K562 (cell line): Measurements from ENCODE around the gene KCNAB1. TPM values are rescaled to one million over a fixed set of nuclear protein-coding genes. Genes with fewer than 3 reads are reported as not detected.

Experiments
- ATAC-seq: fragments of 200-7000 bp; cut with Tn5 transposase; 3 replicates; pipeline ENCODE4 v1.9.1; 2020; ENCODE audit warnings: moderate library complexity
- BruUV-seq: library from RNA; stranded (reverse); fragments of 400-500 nt; replicated peaks from 2 replicates; lab custom pipeline; 2021; lab: Mats Ljungman, UMichigan
- CTCF ChIA-PET: fragments of 300-600 bp; formaldehyde crosslinking; extraction: SDS; loops from one replicate; lab custom pipeline; 2021; ENCODE audit warnings: low intra/inter-chr PET ratio; lab: Yijun Ruan, JAX
- POLR2A ChIA-PET: fragments of 300-600, 350-650 bp; sonication (Branson Sonifier 250); formaldehyde crosslinking; extraction: SDS; loops from one replicate; lab custom pipeline; 2021; ENCODE audit warnings: antibody characterized with exemption, inconsistent platforms; lab: Yijun Ruan, JAX
- DNase-seq, 4 experiments: peaks; one replicate each; pipeline versions ENCODE4 v3.0.0 to v3.0.0-alpha.2; 2011 to 2018; ENCODE audit warnings: low spot score in 3 of 4, mixed read lengths in 3 of 4; ENCODE audit errors: extremely low read depth in 1 of 4
- FAIRE-seq: peaks from 2 replicates; lab custom pipeline; 2011; peaks lifted over from hg19 to GRCh38; lab: Jason Lieb, UNC
- H2AFZ ChIP-seq: 2 replicates; pipeline ENCODE4 v1.6.0; 2011; ENCODE audit warnings: low read depth, low read length, control low read depth, inconsistent platforms
- H3K27ac ChIP-seq: fragments of 200-600 bp; 3 replicates; pipeline ENCODE4 v1.8.0; 2011; ENCODE audit warnings: low read depth, mild to moderate bottlenecking, control low read depth, inconsistent platforms, low read length, moderate library complexity, mixed read lengths; ENCODE audit errors: extremely low read depth
- H3K27me3 ChIP-seq, 2 experiments: fragments of 300-600 bp in 1 of 2; 2 replicates in 1 of 2; 3 replicates in 1 of 2; pipeline versions ENCODE4 v1.6.0 to v1.8.0; 2011; ENCODE audit warnings: inconsistent platforms in 2 of 2, low read length in 2 of 2, mild to moderate bottlenecking in 1 of 2, mixed read lengths in 1 of 2, moderate library complexity in 1 of 2; ENCODE audit not compliant: control insufficient read depth in 2 of 2, insufficient read depth in 2 of 2
- H3K36me3 ChIP-seq: fragments of 300-600 bp; 3 replicates; pipeline ENCODE4 v1.8.0; 2011; ENCODE audit warnings: mild to moderate bottlenecking, low read length, inconsistent platforms; ENCODE audit not compliant: control insufficient read depth, insufficient read depth
- H3K4me1 ChIP-seq, 2 experiments: fragments of 200-600 bp in 1 of 2; replicated peaks in 1 of 2; 2 replicates in 1 of 2; 3 replicates in 1 of 2; pipeline versions ENCODE4 v1.5.1 to v1.8.0; 2011; ENCODE audit warnings: inconsistent platforms in 2 of 2, low read length in 2 of 2, mild to moderate bottlenecking in 1 of 2, mixed read lengths in 1 of 2, moderate library complexity in 1 of 2; ENCODE audit not compliant: control insufficient read depth in 2 of 2, insufficient read depth in 2 of 2
- H3K4me2 ChIP-seq: 2 replicates; pipeline ENCODE4 v1.6.1; 2011; ENCODE audit warnings: low read length, control low read depth, inconsistent platforms, mixed read lengths; ENCODE audit not compliant: insufficient read depth
- H3K4me3 ChIP-seq: fragments of 200-600 bp; sonication (generic), shearing (Covaris generic); 2 replicates; pipeline ENCODE4 v1.5.1; 2016; ENCODE audit warnings: control low read depth, inconsistent platforms
- H3K79me2 ChIP-seq: fragments of 200-600 bp; 3 replicates; pipeline ENCODE4 v1.8.0; 2011; ENCODE audit warnings: low read length, inconsistent platforms; ENCODE audit not compliant: control insufficient read depth, insufficient read depth
- H3K9ac ChIP-seq, 2 experiments: 2 replicates each; pipeline versions ENCODE4 v1.6.0 to v1.6.1; 2011; ENCODE audit warnings: low read depth in 2 of 2, low read length in 2 of 2, control low read depth in 1 of 2, inconsistent platforms in 1 of 2, mild to moderate bottlenecking in 1 of 2, mixed read lengths in 1 of 2; ENCODE audit not compliant: insufficient read depth in 1 of 2
- H3K9me1 ChIP-seq: one replicate; pipeline ENCODE4 v1.6.0; 2011; ENCODE audit warnings: inconsistent platforms, mild to moderate bottlenecking, low read length, moderate library complexity; ENCODE audit not compliant: control insufficient read depth, insufficient read depth
- H3K9me3 ChIP-seq: replicated peaks from 2 replicates; pipeline ENCODE4 v1.5.1; 2011; ENCODE audit warnings: low read depth, low read length, inconsistent platforms; ENCODE audit not compliant: control insufficient read depth, insufficient read depth
- H4K20me1 ChIP-seq: replicated peaks from 2 replicates; pipeline ENCODE4 v1.6.1; 2011; ENCODE audit warnings: low read length, inconsistent platforms, mixed read lengths; ENCODE audit not compliant: control insufficient read depth, insufficient read depth
- IFI16 ChIP-seq: fragments of 250-450 bp; sonication (Bioruptor Pico); IDR thresholded peaks from 2 replicates; pipeline ENCODE4 v2.1.2; 2022; ENCODE audit warnings: mild to moderate bottlenecking, inconsistent platforms
- NFIX ChIP-seq: fragments of 250-450 bp; sonication (Bioruptor Pico); IDR thresholded peaks from 2 replicates; pipeline ENCODE4 v1.4.0; 2020; ENCODE audit warnings: low read depth, mild to moderate bottlenecking, moderate library complexity
- WGBS: fragments of 100-300 bp; shearing (Covaris generic); methylation state at CpG from one replicate; pipeline ENCODE4 v1.1.6; 2016; ENCODE audit warnings: low coverage, mixed read lengths; ENCODE audit not compliant: insufficient coverage; ENCODE audit errors: missing lambda C conversion rate; 5-methylcytosine and 5-hydroxymethylcytosine counted together
- in situ Hi-C: fragments of 300-500 bp; cut with MboI; formaldehyde crosslinking; loops from 4 replicates; pipeline ENCODE4 v1.15.0; 2018; ENCODE audit warnings: inconsistent platforms, mixed read lengths
- intact Hi-C: fragments of 100-400 bp; cut with micrococcal nuclease; formaldehyde crosslinking; loops from 2 replicates; pipeline ENCODE4 v1.14.2; 2022
- polyA plus RNA-seq, 8 experiments: library from polyadenylated mRNA; depleted of rRNA in 4 of 8; stranded (reverse) in 5 of 8; unstranded in 3 of 8; fragments of >200 nt; fragmentation: Nextera tagmentation in 2 of 8; fragmentation: Illumina TruSeq in 1 of 8; extraction: Ambion mirVana in 2 of 8; extraction: Trizol in 1 of 8; gene quantifications; 2 replicates each; pipeline versions ENCODE4 v1.2.1 to v1.2.3, GENCODE V29; 2011 to 2014; ENCODE audit warnings: inconsistent platforms in 1 of 8, missing spikeins in 1 of 8
- total RNA-seq, 7 experiments: library from RNA; depleted of rRNA in 6 of 7; stranded (reverse); fragments of >200 nt in 6 of 7; fragmentation: Illumina TruSeq in 2 of 7; extraction: Trizol in 2 of 7; gene quantifications; 2 replicates each; pipeline versions ENCODE4 v1.2.1 to v1.2.3, GENCODE V29; 2011 to 2021; ENCODE audit warnings: low replicate concordance in 1 of 7
- TF ChIP-seq, protein P1 (sequence below): fragments of 250-450 bp; sonication (Bioruptor Pico); IDR thresholded peaks from 2 replicates; pipeline ENCODE4 v1.5.0; 2021; ENCODE audit warnings: mild to moderate bottlenecking, moderate library complexity

KCNAB1 gene
- total and polyA plus RNA-seq, 9 of the 15 experiments (the other 6 are each of a cell fraction or from before 2014, with no cell fraction given), result 0.14 to 1.2 (median 0.51) TPM

- 0% methylated on average over 1 of the region's 1 CpG for WGBS
- FAIRE-seq (no peak), ATAC-seq (no peak), DNase-seq (no peak)
- no peaks in the 10 kb centered on the region for H3K79me2 ChIP-seq
- no peak overlapping the region for H3K4me2 ChIP-seq
- H3K4me3 ChIP-seq, result no peak overlapping the region
- H3K9me1 ChIP-seq, result no peaks in the 10 kb centered on the region
- H2AFZ ChIP-seq, result no peak overlapping the region
- H3K9me3 ChIP-seq, result no peaks in the 10 kb centered on the region
- TF ChIP-seq IFI16, result no peak
- TF ChIP-seq, protein P1, sequence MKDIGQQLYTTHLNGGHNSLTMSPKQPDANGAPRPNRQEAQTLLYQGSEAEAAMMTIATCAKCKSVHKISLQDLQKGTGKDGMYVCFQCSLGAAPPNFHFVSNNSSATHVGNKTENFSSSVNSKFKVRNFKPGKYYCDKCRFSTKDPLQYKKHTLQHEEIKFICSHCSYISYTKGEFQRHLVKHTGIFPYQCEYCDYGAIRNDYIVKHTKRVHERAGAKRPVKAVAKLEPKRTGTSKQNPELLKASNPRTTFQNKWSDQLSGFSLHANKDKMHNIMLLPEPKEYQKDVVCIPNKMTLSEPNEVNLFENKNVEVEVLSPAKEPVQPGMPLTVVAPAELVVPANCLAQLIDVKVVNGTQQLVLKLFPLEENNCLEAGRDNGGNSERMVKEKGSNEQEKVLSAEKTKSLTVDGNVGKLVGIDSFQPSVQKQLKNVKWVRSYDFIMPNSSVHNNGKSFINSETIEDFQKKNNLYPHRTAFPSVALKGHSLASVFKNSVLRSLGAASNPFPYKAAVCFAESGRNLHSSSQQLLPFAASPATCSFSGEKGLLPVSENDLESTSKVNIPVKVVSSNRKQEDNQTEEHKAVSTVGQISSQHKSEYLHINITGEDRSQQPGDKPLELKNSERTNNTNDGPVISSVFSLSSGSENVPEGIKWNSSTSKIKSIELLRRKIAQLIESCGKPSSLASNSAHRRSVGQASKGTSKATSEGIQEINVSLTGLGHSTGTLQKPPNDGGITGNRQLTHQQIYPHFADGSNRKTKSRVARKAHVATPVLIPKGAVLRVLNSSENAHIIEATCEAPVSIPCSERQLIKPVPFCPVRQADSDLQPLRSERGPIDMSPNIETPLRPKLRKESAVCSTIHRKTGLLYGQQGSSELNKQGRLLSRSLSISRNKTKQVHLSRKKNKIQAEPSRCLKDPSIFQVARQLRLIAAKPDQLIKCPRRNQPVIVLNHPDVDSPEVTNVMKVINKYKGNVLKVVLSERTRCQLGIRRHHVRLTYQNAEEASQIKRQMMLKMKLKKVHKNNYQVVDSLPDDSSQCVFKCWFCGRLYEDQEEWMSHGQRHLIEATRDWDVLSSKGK, result no peak
- TF ChIP-seq NFIX, result no peak
- CTCF ChIA-PET, result no interaction called here
- H3K27me3 ChIP-seq, result no peaks in the 10 kb centered on the region; a peak in 1 of 5 replicates
- POLR2A ChIA-PET, result interaction anchor here (0.6 to 0.8 kb wide), 2 partner anchors 44 to 641 kb away, joined by 3 read pairs; no protein-coding TSS in a partner anchor
- H3K27ac ChIP-seq, result no peak overlapping the region
- intact Hi-C loops, result no loop called here
- H3K36me3 ChIP-seq, result no peaks in the 10 kb centered on the region
- H4K20me1 ChIP-seq, result no peaks in the 10 kb centered on the region
- no peak overlapping the region for H3K9ac ChIP-seq
- no peaks in the 10 kb centered on the region for H3K4me1 ChIP-seq
- in situ Hi-C loops, result no loop called here
- no TSS peak for BruUV-seq
Measured at GRCh38 chr3:156250550-156250949, 130.2 kb downstream of the KCNAB1 start.
